Thoracic aorta (tissue), 2 donors: ENCODE measurements around the gene SPEM3. TPM values are rescaled to one million over a fixed set of nuclear protein-coding genes. Genes with fewer than 3 reads are reported as not detected.
"Not testable (repeated sequence)": the region's sequence is repeated elsewhere in the genome, so short reads cannot be mapped to it uniquely, and the experiment has no call there.

Experiments
- ATAC-seq: fragments of 150-250 bp; one replicate; pipeline ENCODE4 v1.8.0; 2017; ENCODE audit warnings: low read depth; ENCODE audit not compliant: insufficient number of reproducible peaks, low FRiP score
- DNase-seq: peaks from one replicate; pipeline ENCODE4 v3.0.0-alpha.2; 2020; ENCODE audit warnings: low spot score
- H3K27ac ChIP-seq, 2 donors: fragments of 200-600 bp; sonication (generic); 1 replicate in 1 of 2; 2 replicates in 1 of 2; pipeline ENCODE4 v1.5.1; 2016; ENCODE audit warnings: mild to moderate bottlenecking in 2 of 2, moderate library complexity in 2 of 2
- H3K27me3 ChIP-seq: fragments of 200-600 bp; sonication (generic); replicated peaks from 2 replicates; pipeline ENCODE4 v1.6.0; 2016; ENCODE audit warnings: mild to moderate bottlenecking; ENCODE audit not compliant: insufficient read depth
- H3K36me3 ChIP-seq: fragments of 200-600 bp; sonication (generic); one replicate; pipeline ENCODE4 v1.5.1; 2016
- H3K4me1 ChIP-seq, 2 donors: fragments of 200-600 bp; sonication (generic); 1 replicate in 1 of 2; 2 replicates in 1 of 2; pipeline versions ENCODE4 v1.5.1 to v1.6.0; 2016; ENCODE audit warnings: low read depth in 2 of 2, mild to moderate bottlenecking in 1 of 2; ENCODE audit not compliant: control insufficient read depth in 1 of 2
- H3K4me3 ChIP-seq: fragments of 200-600 bp; sonication (generic); 2 replicates; pipeline ENCODE4 v1.5.1; 2016; ENCODE audit warnings: mild to moderate bottlenecking
- H3K9me3 ChIP-seq: fragments of 200-600 bp; sonication (generic); 2 replicates; pipeline ENCODE4 v1.5.1; 2016
- total RNA-seq, 2 donors: library from RNA; depleted of rRNA; stranded (reverse); fragments of >200 nt; gene quantifications; one replicate each; pipeline versions ENCODE4 v1.1.0 to v1.2.3, GENCODE V29; 2016
- TF ChIP-seq, protein P1 (sequence below): fragments of 200-600 bp; sonication (generic); IDR thresholded peaks from one replicate; pipeline ENCODE4 v1.5.1; 2019; ENCODE audit warnings: antibody characterized with exemption

SPEM3 gene
- total RNA-seq, 2 donors from 2014 or later = not detected

DNA sequence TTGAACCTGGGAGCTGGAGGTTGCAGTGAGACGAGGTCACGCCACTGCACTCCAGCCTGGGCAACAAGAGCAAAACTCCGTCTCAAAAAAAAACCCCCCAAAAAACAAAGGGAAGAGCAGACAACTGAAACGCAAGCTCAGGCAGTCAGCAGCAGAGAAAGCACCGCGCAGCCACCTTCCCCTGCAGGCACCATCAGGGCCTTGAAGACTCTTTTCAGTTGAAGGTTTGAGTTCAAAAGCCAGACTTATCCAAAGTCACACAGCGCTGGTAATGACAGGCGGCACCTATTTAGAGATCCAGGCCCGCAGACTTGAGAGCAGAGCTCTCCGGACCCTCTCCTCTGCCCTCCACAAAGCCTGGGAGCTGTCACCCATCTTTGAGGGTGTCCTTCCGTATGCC, 39.6 kb downstream of the SPEM3 start:
- no peak for DNase-seq
- Histone ChIP-seq H3K27me3 (no peaks in the 10 kb centered on the region), H3K9me3 (no peaks in the 10 kb centered on the region), H3K27ac (no peak overlapping the region), H3K4me3 (no peak overlapping the region), H3K4me1 (peaks cover 8 to 45% of the 10 kb centered on the region in 2 donors), H3K36me3 (peaks cover 15% of the 10 kb centered on the region)
- ATAC-seq = no peak
- TF ChIP-seq, protein P1, sequence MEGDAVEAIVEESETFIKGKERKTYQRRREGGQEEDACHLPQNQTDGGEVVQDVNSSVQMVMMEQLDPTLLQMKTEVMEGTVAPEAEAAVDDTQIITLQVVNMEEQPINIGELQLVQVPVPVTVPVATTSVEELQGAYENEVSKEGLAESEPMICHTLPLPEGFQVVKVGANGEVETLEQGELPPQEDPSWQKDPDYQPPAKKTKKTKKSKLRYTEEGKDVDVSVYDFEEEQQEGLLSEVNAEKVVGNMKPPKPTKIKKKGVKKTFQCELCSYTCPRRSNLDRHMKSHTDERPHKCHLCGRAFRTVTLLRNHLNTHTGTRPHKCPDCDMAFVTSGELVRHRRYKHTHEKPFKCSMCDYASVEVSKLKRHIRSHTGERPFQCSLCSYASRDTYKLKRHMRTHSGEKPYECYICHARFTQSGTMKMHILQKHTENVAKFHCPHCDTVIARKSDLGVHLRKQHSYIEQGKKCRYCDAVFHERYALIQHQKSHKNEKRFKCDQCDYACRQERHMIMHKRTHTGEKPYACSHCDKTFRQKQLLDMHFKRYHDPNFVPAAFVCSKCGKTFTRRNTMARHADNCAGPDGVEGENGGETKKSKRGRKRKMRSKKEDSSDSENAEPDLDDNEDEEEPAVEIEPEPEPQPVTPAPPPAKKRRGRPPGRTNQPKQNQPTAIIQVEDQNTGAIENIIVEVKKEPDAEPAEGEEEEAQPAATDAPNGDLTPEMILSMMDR = no peak

DNA sequence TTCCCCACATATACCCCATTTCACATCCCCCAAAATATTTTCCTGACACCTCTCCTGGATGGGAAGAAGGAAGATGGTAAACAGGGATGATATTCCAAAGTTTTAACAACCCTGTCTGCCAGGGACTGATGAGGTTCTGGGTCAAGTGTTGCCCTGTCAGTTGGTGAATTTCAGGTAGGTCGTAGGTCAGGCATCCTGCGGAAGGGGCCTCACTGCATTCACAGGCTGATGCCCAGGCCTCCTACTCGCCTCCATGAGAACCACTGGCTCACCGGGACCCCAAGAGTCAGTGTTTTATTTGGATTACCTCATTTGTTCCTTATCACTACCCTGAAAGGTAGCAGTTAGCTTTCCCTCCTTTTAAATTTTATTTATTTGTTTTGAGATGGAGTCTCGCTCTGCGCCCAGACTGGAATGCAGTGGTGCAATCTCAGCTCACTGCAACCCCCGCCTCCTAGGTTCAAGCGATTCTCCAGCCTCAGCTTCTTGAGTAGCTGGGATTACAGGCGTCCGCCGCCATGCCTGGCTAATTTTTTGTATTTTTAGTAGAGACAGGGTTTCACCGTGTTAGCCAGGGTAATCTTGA, 40.2 kb downstream of the SPEM3 start:
- no peak overlapping the region for H3K27ac ChIP-seq

DNA sequence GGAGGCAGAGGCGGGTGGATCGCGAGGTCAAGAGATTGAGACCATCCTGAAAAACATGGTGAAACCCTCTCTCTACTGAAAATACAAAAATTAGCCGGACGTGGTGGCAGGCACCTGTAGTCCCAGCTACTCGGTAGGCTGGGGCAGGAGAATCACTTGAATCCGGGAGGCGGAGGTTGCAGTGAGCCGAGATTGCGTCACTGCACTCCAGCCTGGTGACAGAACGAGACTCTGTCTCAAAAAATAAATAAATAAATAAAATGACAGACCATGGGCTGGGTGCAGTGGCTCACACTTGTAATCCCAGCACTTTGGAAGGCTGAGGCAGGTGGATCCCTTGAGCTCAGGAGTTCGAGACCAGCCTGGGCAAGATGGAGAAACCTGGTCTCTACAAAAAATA, 41.2 kb downstream of the SPEM3 start:
- not testable (repeated sequence) for H3K27ac ChIP-seq, ATAC-seq, H3K9me3 ChIP-seq, H3K27me3 ChIP-seq, H3K4me3 ChIP-seq, H3K36me3 ChIP-seq, DNase-seq
- peaks cover 8 to 51% of the 10 kb centered on the region in 2 donors for H3K4me1 ChIP-seq

More for the DNA sequence above, 40.2 kb downstream of the SPEM3 start:
- Histone ChIP-seq H3K9me3 (no peaks in the 10 kb centered on the region), H3K36me3 (peaks cover 9% of the 10 kb centered on the region), H3K4me1 (peaks cover 8 to 45% of the 10 kb centered on the region in 2 donors), H3K27me3 (no peaks in the 10 kb centered on the region), H3K4me3 (no peak overlapping the region)
- TF ChIP-seq, protein P1 = no peak
- DNase-seq (no peak), ATAC-seq (no peak)

GRCh38 chr17:7470457-7470973, 41.9 kb downstream of the SPEM3 start:
- not testable (repeated sequence) for H3K9me3 ChIP-seq, H3K36me3 ChIP-seq, ATAC-seq, H3K27me3 ChIP-seq, H3K4me3 ChIP-seq, DNase-seq, H3K27ac ChIP-seq
- H3K4me1 ChIP-seq = peaks cover 14 to 58% of the 10 kb centered on the region in 2 donors

DNA sequence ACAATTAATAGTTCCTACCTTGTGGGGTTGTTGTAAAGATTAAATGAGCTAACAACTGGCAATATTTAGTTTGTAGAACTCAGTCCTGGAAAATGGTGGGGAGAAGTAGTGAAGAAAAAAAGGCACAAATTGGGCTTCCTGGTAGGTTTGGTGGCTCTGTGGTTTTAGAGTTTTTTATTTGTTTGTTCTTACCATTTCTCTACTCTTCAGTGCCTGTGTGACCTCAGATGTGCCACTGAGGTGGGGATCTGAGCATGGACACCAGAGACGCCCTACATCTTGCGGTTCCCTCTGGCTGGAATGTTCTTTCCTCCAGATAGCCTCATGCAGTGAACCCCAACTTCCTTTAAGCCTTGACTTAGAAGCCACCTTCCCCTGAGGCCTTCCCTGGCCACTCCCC, 43.1 kb downstream of the SPEM3 start:
- TF ChIP-seq, protein P1 = no peak
- no peak for DNase-seq
- Histone ChIP-seq H3K4me1 (peaks cover 26 to 59% of the 10 kb centered on the region in 2 donors), H3K27ac (no peak overlapping the region), H3K9me3 (no peaks in the 10 kb centered on the region), H3K27me3 (no peaks in the 10 kb centered on the region), H3K36me3 (no peaks in the 10 kb centered on the region), H3K4me3 (no peak overlapping the region)
- ATAC-seq = no peak

DNA sequence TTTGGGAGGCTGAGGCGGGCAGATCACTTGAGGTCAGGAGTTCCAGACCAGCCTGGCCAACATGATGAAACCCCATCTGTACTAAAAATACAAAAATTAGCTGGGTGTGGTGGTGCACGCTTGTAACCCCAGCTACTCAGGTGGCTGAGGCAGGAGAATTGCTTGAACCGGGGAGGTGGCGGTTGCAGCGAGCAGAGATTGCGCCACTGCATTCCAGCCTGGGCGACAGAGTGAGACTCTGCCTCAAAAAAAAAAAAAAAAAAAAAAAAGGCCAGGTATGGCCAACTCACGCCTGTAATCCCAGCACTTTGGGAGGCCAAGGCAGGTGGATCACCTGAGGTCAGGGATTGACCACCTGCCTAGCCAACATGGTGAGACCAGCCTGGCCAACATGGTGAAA, 46.1 kb downstream of the SPEM3 start:
- H3K4me1 ChIP-seq = peaks cover 29 to 57% of the 10 kb centered on the region in 2 donors
- H3K36me3 ChIP-seq, H3K4me3 ChIP-seq, DNase-seq, H3K27me3 ChIP-seq, ATAC-seq, H3K9me3 ChIP-seq, H3K27ac ChIP-seq: not testable (repeated sequence)
